ENCODE results near the gene KDM4B.

Gene KDM4B

GRCh38 chr19:5097331-5097930 lies 128.5 kb downstream of the KDM4B start:
- no peak overlapping the region for H3K27ac ChIP-seq (replicated peaks)
- TF ChIP-seq REST (IDR thresholded peaks at IDR 0.05; ENCODE audit: insufficient replicate concordance, low read depth) = no peak
- TF ChIP-seq POLR2AphosphoS5 (IDR thresholded peaks at IDR 0.05; ENCODE audit: low read depth) = no peak
- TF ChIP-seq, protein P1, sequence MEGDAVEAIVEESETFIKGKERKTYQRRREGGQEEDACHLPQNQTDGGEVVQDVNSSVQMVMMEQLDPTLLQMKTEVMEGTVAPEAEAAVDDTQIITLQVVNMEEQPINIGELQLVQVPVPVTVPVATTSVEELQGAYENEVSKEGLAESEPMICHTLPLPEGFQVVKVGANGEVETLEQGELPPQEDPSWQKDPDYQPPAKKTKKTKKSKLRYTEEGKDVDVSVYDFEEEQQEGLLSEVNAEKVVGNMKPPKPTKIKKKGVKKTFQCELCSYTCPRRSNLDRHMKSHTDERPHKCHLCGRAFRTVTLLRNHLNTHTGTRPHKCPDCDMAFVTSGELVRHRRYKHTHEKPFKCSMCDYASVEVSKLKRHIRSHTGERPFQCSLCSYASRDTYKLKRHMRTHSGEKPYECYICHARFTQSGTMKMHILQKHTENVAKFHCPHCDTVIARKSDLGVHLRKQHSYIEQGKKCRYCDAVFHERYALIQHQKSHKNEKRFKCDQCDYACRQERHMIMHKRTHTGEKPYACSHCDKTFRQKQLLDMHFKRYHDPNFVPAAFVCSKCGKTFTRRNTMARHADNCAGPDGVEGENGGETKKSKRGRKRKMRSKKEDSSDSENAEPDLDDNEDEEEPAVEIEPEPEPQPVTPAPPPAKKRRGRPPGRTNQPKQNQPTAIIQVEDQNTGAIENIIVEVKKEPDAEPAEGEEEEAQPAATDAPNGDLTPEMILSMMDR (IDR thresholded peaks at IDR 0.05; ENCODE audit: insufficient read depth, low read length) = no peak
- TF ChIP-seq SPI1 (IDR thresholded peaks at IDR 0.05; ENCODE audit: borderline replicate concordance, low read depth) = no peak
- no peak for TF ChIP-seq GABPA (IDR thresholded peaks at IDR 0.05; ENCODE audit: low read depth)
- no peaks in the 10 kb centered on the region for H3K27me3 ChIP-seq (ENCODE audit: insufficient read depth, poor library complexity, severe bottlenecking)
- no peak overlapping the region for H3K4me3 ChIP-seq (replicated peaks; ENCODE audit: insufficient read depth, low read length)
- no peak for DNase-seq (ENCODE audit: low read depth in 1 of 2, low spot score in 1 of 2)

- no peaks in the 10 kb centered on the region for H3K27me3 ChIP-seq (ENCODE audit: insufficient read depth, poor library complexity, severe bottlenecking)
- H3K27ac ChIP-seq (replicated peaks) = no peak overlapping the region
- TF ChIP-seq, protein P1 (IDR thresholded peaks at IDR 0.05; ENCODE audit: insufficient read depth, low read length) = no peak
- no peak for TF ChIP-seq REST (IDR thresholded peaks at IDR 0.05; ENCODE audit: insufficient replicate concordance, low read depth)
- TF ChIP-seq GABPA (IDR thresholded peaks at IDR 0.05; ENCODE audit: low read depth) = no peak
- no peak for TF ChIP-seq POLR2AphosphoS5 (IDR thresholded peaks at IDR 0.05; ENCODE audit: low read depth)
- TF ChIP-seq SPI1 (IDR thresholded peaks at IDR 0.05; ENCODE audit: borderline replicate concordance, low read depth) = no peak
- no peak for DNase-seq (ENCODE audit: low read depth in 1 of 2, low spot score in 1 of 2)
- no peak overlapping the region for H3K4me3 ChIP-seq (replicated peaks; ENCODE audit: insufficient read depth, low read length)
These were observed 129.2 kb downstream of the KDM4B start for GRCh38 chr19:5097959-5098623.

DNA sequence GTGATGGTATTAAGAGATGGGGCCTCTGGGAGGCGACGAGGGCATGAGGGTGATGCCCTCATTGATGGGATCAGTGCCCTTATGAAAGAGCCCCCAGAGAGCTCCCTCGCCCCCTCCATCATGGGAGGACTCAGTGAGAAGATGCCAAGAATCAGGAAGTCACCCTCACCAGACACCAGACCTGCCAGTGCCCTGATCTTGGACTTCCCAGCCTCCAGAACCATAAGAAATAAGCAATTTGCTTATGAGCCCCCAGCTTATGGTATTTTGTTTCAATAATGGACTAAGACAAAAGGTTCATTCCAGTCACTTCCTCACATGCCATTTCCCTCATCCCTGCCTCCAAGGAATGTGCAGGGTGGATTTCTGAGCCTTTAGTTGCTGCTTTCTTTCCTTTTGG lies 129.7 kb downstream of the KDM4B start:
- Histone ChIP-seq H3K4me3 (replicated peaks; ENCODE audit: insufficient read depth, low read length) (no peak overlapping the region), H3K27me3 (ENCODE audit: insufficient read depth, poor library complexity, severe bottlenecking) (no peaks in the 10 kb centered on the region), H3K27ac (replicated peaks) (no peak overlapping the region)
- no peak for DNase-seq (ENCODE audit: low read depth in 1 of 2, low spot score in 1 of 2)
- TF ChIP-seq, protein P1 (IDR thresholded peaks at IDR 0.05; ENCODE audit: insufficient read depth, low read length) = no peak
- no peak for TF ChIP-seq REST (IDR thresholded peaks at IDR 0.05; ENCODE audit: insufficient replicate concordance, low read depth)
- no peak for TF ChIP-seq POLR2AphosphoS5 (IDR thresholded peaks at IDR 0.05; ENCODE audit: low read depth)
- no peak for TF ChIP-seq GABPA (IDR thresholded peaks at IDR 0.05; ENCODE audit: low read depth)
- no peak for TF ChIP-seq SPI1 (IDR thresholded peaks at IDR 0.05; ENCODE audit: borderline replicate concordance, low read depth)
